H1 (cell line): Measurements from ENCODE around the gene CAPZB.

Source experiments
- GABPA ChIP-seq: IDR thresholded peaks from 2 replicates; pipeline ENCODE4 v1.6.1; 2011; ENCODE audit warnings: mild to moderate bottlenecking, low read length, moderate library complexity, borderline replicate concordance; ENCODE audit not compliant: insufficient read depth
- HDAC6 ChIP-seq: IDR thresholded peaks from one replicate; pipeline ENCODE4 v1.7.1; 2012; ENCODE audit warnings: low read depth, mild to moderate bottlenecking, inconsistent platforms, low read length, moderate library complexity
- JUND ChIP-seq: IDR thresholded peaks from 2 replicates; pipeline ENCODE4 v1.6.1; 2011; ENCODE audit warnings: mild to moderate bottlenecking, improper control_type of control experiment, low read length
- MAFK ChIP-seq: IDR thresholded peaks from 2 replicates; pipeline ENCODE4 v1.6.1; 2012; ENCODE audit warnings: low read depth, mild to moderate bottlenecking, improper control_type of control experiment, low read length
- POLR2A ChIP-seq, 2 experiments: IDR thresholded peaks; 1 replicate in 1 of 2; 2 replicates in 1 of 2; pipeline ENCODE4 v1.6.1; 2011; ENCODE audit warnings: low read depth in 2 of 2, low read length in 2 of 2, mild to moderate bottlenecking in 2 of 2; ENCODE audit errors: control extremely low read depth in 1 of 2
- POLR2AphosphoS5 ChIP-seq: IDR thresholded peaks from 2 replicates; pipeline ENCODE4 v1.6.1; 2011; ENCODE audit warnings: low read depth, low read length
- SIN3A ChIP-seq, 2 experiments: IDR thresholded peaks in 1 of 2; conservative IDR thresholded peaks in 1 of 2; 2 replicates each; pipeline ENCODE4 v1.6.1; 2011 to 2012; ENCODE audit warnings: low read length in 2 of 2, improper control_type of control experiment in 1 of 2, low read depth in 1 of 2, mild to moderate bottlenecking in 1 of 2
- SP1 ChIP-seq: IDR thresholded peaks from 2 replicates; pipeline ENCODE4 v1.6.1; 2011; ENCODE audit warnings: low read depth, low read length
- TCF12 ChIP-seq: IDR thresholded peaks from 2 replicates; pipeline ENCODE4 v1.6.1; 2011; ENCODE audit warnings: low read depth, mild to moderate bottlenecking, low read length
- TF ChIP-seq, protein P1 (sequence below), 3 experiments: IDR thresholded peaks; 1 replicate in 2 of 3; 2 replicates in 1 of 3; pipeline versions ENCODE4 v1.5.1 to v1.6.1; 2011; ENCODE audit warnings: low read length in 3 of 3, mild to moderate bottlenecking in 3 of 3, inconsistent platforms in 2 of 3, low read depth in 1 of 3, moderate library complexity in 1 of 3; ENCODE audit not compliant: insufficient read depth in 1 of 3; ENCODE audit errors: control extremely low read depth in 1 of 3

DNA sequence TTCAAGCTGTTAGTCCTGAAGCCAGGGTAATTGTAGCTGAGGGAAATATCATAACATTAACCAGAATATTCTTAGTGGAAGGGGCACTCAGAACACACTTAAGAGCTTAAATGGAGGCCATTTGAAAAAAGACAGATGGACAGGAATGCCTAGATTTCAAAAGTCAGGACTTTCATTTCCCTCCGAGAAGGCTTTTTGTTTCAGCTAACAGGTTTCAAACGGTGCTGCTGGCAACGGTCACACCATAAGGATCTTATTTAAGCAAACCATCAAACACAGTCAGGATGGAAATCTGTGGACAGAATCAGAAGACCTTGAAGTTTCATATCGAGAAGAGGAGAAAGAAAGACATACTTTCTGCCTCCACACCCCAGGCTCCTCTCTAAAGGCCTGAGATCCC, 103.1 kb downstream of the CAPZB start:
- no peak for TF ChIP-seq POLR2A (IDR thresholded peaks at IDR 0.05; ENCODE audit: control extremely low read depth in 1 of 2, low read depth in 2 of 2, low read length in 2 of 2)
- TF ChIP-seq, protein P1, sequence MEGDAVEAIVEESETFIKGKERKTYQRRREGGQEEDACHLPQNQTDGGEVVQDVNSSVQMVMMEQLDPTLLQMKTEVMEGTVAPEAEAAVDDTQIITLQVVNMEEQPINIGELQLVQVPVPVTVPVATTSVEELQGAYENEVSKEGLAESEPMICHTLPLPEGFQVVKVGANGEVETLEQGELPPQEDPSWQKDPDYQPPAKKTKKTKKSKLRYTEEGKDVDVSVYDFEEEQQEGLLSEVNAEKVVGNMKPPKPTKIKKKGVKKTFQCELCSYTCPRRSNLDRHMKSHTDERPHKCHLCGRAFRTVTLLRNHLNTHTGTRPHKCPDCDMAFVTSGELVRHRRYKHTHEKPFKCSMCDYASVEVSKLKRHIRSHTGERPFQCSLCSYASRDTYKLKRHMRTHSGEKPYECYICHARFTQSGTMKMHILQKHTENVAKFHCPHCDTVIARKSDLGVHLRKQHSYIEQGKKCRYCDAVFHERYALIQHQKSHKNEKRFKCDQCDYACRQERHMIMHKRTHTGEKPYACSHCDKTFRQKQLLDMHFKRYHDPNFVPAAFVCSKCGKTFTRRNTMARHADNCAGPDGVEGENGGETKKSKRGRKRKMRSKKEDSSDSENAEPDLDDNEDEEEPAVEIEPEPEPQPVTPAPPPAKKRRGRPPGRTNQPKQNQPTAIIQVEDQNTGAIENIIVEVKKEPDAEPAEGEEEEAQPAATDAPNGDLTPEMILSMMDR (IDR thresholded peaks at IDR 0.05; ENCODE audit: control extremely low read depth in 1 of 3, insufficient read depth in 1 of 3, low read depth in 1 of 3, low read length in 3 of 3): no peak
- TF ChIP-seq TCF12: no peak
- no peak for TF ChIP-seq POLR2AphosphoS5
- no peak for TF ChIP-seq MAFK
- no peak for TF ChIP-seq SP1
- TF ChIP-seq GABPA: no peak
- TF ChIP-seq HDAC6: no peak
- no peak for TF ChIP-seq JUND
- TF ChIP-seq SIN3A (conservative IDR thresholded peaks at IDR 0.05 in 1 of 2, IDR thresholded peaks at IDR 0.05 in 1 of 2; ENCODE audit: low read depth in 1 of 2, low read length in 2 of 2): no peak
